Measurements from ENCODE around the gene AMER2. TPM values are rescaled to one million over a fixed set of nuclear protein-coding genes. Genes with fewer than 3 reads are reported as not detected.

AMER2 gene
- polyA plus RNA-seq, 3 donors, result not detected

DNA sequence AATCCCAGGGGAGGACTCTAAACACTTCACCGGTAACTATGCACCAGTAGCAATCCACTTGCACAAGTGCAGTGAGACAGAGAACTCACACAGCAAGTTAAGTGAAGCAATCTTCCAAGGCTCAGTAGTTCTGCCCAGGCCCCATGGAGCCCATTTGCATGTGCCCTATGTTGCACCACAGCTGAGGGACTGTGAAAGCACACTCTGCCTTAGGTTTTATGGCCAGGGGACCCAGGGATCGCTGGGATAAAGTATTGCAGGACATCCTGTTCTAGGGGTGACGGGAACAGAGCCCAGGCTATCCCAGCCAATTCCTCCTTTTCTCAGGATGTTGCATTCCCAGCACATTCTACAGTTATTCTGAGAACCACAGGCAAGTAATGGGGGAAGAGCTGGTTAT, 6.0 kb upstream of the AMER2 start:
- H3K9me3 ChIP-seq (replicated peaks in 1 of 2; ENCODE audit: control insufficient read depth in 1 of 2, insufficient read depth in 1 of 2, low read length in 2 of 2), result peaks cover 0 to 15% of the 10 kb centered on the region in 2 donors
- Mint-ChIP-seq H3K27me3 (ENCODE audit: low read depth in 3 of 3) (peaks cover 41 to 62% (median 42%) of the 10 kb centered on the region in 3 donors), H3K4me3 (no peak overlapping the region), H3K36me3 (no peaks in the 10 kb centered on the region), H3K9me3 (peaks cover 2 to 19% (median 15%) of the 10 kb centered on the region in 7 donors), H3K27ac (no peak overlapping the region), H3K4me1 (no peaks in the 10 kb centered on the region)
- H3K79me2 ChIP-seq (ENCODE audit: insufficient read depth, low read length), result no peaks in the 10 kb centered on the region
- no peaks in the 10 kb centered on the region for H3K36me3 ChIP-seq (replicated peaks in 1 of 2; ENCODE audit: control insufficient read depth in 1 of 2, insufficient read depth in 2 of 2, low read length in 2 of 2)
- TF ChIP-seq, protein P1, sequence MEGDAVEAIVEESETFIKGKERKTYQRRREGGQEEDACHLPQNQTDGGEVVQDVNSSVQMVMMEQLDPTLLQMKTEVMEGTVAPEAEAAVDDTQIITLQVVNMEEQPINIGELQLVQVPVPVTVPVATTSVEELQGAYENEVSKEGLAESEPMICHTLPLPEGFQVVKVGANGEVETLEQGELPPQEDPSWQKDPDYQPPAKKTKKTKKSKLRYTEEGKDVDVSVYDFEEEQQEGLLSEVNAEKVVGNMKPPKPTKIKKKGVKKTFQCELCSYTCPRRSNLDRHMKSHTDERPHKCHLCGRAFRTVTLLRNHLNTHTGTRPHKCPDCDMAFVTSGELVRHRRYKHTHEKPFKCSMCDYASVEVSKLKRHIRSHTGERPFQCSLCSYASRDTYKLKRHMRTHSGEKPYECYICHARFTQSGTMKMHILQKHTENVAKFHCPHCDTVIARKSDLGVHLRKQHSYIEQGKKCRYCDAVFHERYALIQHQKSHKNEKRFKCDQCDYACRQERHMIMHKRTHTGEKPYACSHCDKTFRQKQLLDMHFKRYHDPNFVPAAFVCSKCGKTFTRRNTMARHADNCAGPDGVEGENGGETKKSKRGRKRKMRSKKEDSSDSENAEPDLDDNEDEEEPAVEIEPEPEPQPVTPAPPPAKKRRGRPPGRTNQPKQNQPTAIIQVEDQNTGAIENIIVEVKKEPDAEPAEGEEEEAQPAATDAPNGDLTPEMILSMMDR (IDR thresholded peaks at IDR 0.05), result no peak
- H2AFZ ChIP-seq (ENCODE audit: insufficient read depth, low read depth, low read length, poor library complexity, severe bottlenecking), result no peak overlapping the region
- no peaks in the 10 kb centered on the region for H3K4me1 ChIP-seq (ENCODE audit: control insufficient read depth in 1 of 2, insufficient read depth in 2 of 2, low read length in 2 of 2)
- H3K4me2 ChIP-seq (replicated peaks; ENCODE audit: extremely low read depth, low read length, poor library complexity, severe bottlenecking), result no peak overlapping the region
- intact Hi-C loops (cut with micrococcal nuclease), result no loop called here
- H3K27ac ChIP-seq (ENCODE audit: low read depth in 1 of 2, low read length in 2 of 2), result no peak overlapping the region
- H3K4me3 ChIP-seq (replicated peaks in 1 of 3; ENCODE audit: low read depth in 2 of 3, low read length in 3 of 3), result no peak overlapping the region
- no peak overlapping the region for H3K9ac ChIP-seq (ENCODE audit: insufficient read depth, low read length, poor library complexity, severe bottlenecking)
- 100% methylated on average over 1 of the region's 3 CpGs for WGBS (ENCODE audit: insufficient coverage)
- H4K20me1 ChIP-seq (ENCODE audit: insufficient read depth, low read length), result no peaks in the 10 kb centered on the region
- H3K27me3 ChIP-seq (ENCODE audit: control insufficient read depth in 2 of 2, insufficient read depth in 2 of 2, low read length in 2 of 2), result peaks cover 39 to 42% of the 10 kb centered on the region in 2 donors
- DNase-seq, result no peak

DNA sequence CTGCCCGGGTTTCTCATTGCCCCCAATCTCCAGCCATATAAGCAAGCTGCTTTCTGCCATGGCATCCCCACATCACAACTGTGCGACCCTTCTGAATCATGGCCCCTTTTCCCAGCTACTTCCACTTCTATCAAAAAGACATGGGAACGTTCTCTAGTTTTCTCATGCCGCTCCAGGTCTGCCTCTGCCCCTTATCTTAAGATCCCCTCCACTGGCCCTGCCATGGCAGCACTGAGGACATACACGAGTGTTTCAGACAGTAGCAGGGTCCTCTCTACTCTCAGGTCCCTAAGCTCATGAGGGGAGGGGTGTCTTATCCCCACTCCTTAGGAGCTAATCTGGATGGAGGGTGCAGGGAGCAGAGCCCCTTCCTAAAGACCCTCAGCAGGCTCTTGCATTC, 5.5 kb upstream of the AMER2 start:
- Histone ChIP-seq H3K36me3 (replicated peaks in 1 of 2; ENCODE audit: control insufficient read depth in 1 of 2, insufficient read depth in 2 of 2, low read length in 2 of 2) (no peaks in the 10 kb centered on the region), H3K27ac (ENCODE audit: low read depth in 1 of 2, low read length in 2 of 2) (no peak overlapping the region), H3K4me3 (replicated peaks in 1 of 3; ENCODE audit: low read depth in 2 of 3, low read length in 3 of 3) (no peak overlapping the region), H3K4me2 (replicated peaks; ENCODE audit: extremely low read depth, low read length, poor library complexity, severe bottlenecking) (no peak overlapping the region), H3K79me2 (ENCODE audit: insufficient read depth, low read length) (no peaks in the 10 kb centered on the region), H3K27me3 (ENCODE audit: control insufficient read depth in 2 of 2, insufficient read depth in 2 of 2, low read length in 2 of 2) (peaks cover 42 to 45% of the 10 kb centered on the region in 2 donors), H3K9ac (ENCODE audit: insufficient read depth, low read length, poor library complexity, severe bottlenecking) (no peak overlapping the region), H3K4me1 (ENCODE audit: control insufficient read depth in 1 of 2, insufficient read depth in 2 of 2, low read length in 2 of 2) (no peaks in the 10 kb centered on the region), H2AFZ (ENCODE audit: insufficient read depth, low read depth, low read length, poor library complexity, severe bottlenecking) (no peak overlapping the region), H4K20me1 (ENCODE audit: insufficient read depth, low read length) (no peaks in the 10 kb centered on the region), H3K9me3 (replicated peaks in 1 of 2; ENCODE audit: control insufficient read depth in 1 of 2, insufficient read depth in 1 of 2, low read length in 2 of 2) (peaks cover 0 to 15% of the 10 kb centered on the region in 2 donors)
- DNase-seq, result no peak
- Mint-ChIP-seq H3K4me3 (no peak overlapping the region), H3K4me1 (no peaks in the 10 kb centered on the region), H3K36me3 (no peaks in the 10 kb centered on the region), H3K27me3 (ENCODE audit: low read depth in 3 of 3) (peaks cover 42 to 63% (median 45%) of the 10 kb centered on the region in 3 donors), H3K9me3 (peaks cover 2 to 19% (median 15%) of the 10 kb centered on the region in 7 donors), H3K27ac (no peak overlapping the region)
- TF ChIP-seq, protein P1 (IDR thresholded peaks at IDR 0.05), result no peak
- WGBS (ENCODE audit: insufficient coverage), result 89% methylated on average over 3 of the region's 5 CpGs
- intact Hi-C loops (cut with micrococcal nuclease), result no loop called here

Measured in CD14-positive monocyte (primary cell).